KG1 (cell line): ENCODE data around the gene LDAH.

Source experiments
- DNase-seq: peaks from one replicate; lab custom pipeline; 2025; lab: John Stamatoyannopoulos, UW

Gene LDAH

GRCh38 chr2:20635675-20636584 lies 187.0 kb downstream of the LDAH start:
- DNase-seq = no peak

- no peak for DNase-seq
Measured at GRCh38 chr2:20635113-20635510, 187.8 kb downstream of the LDAH start.

- no peak for DNase-seq
Measured at GRCh38 chr2:20634507-20635112, 188.3 kb downstream of the LDAH start.
